Breast epithelium (tissue), 3 donors: Measurements from ENCODE around the gene HPCA.

ENCODE experiments used
- POLR2A ChIP-seq: fragments of 450-650 bp; IDR thresholded peaks from one replicate; pipeline ENCODE4 v1.6.1; 2016; ENCODE audit warnings: antibody characterized with exemption, mild to moderate bottlenecking, moderate library complexity
- POLR2AphosphoS5 ChIP-seq, 3 donors: sonication (generic); formaldehyde crosslinking; IDR thresholded peaks; one replicate each; pipeline ENCODE4 v1.6.1; 2017; ENCODE audit warnings: antibody characterized with exemption in 3 of 3
- TF ChIP-seq, protein P1 (sequence below), 3 donors: fragments of 450-650 bp; IDR thresholded peaks; one replicate each; pipeline ENCODE4 v1.5.1; 2016 to 2017; ENCODE audit warnings: antibody characterized with exemption in 3 of 3, mild to moderate bottlenecking in 3 of 3, moderate library complexity in 3 of 3

DNA sequence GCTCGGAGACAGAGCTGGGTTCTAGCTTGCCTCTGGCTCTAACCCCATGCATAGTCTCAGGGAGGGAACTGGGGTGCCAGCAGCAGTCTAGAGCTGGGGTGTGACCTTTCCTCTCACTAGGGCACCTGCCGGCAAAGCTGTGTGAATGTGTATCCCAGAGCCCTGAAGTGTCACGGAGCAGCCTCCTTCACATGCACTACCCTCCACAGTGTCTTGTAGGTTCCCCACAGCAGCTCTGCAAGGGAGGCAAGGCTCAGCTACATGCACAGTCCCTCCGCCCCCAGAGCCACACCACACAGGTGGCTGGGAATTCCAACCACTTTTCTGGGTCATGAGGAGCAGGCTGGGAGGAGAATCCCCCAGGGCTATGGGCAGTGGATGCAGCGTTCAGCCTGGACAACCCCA, 7.7 kb upstream of the HPCA start:
- TF ChIP-seq POLR2AphosphoS5 (IDR thresholded peaks at IDR 0.05) (no peak), POLR2A (no peak)
- TF ChIP-seq, protein P1, sequence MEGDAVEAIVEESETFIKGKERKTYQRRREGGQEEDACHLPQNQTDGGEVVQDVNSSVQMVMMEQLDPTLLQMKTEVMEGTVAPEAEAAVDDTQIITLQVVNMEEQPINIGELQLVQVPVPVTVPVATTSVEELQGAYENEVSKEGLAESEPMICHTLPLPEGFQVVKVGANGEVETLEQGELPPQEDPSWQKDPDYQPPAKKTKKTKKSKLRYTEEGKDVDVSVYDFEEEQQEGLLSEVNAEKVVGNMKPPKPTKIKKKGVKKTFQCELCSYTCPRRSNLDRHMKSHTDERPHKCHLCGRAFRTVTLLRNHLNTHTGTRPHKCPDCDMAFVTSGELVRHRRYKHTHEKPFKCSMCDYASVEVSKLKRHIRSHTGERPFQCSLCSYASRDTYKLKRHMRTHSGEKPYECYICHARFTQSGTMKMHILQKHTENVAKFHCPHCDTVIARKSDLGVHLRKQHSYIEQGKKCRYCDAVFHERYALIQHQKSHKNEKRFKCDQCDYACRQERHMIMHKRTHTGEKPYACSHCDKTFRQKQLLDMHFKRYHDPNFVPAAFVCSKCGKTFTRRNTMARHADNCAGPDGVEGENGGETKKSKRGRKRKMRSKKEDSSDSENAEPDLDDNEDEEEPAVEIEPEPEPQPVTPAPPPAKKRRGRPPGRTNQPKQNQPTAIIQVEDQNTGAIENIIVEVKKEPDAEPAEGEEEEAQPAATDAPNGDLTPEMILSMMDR (IDR thresholded peaks at IDR 0.05), result no peak
